ENCODE measurements around the gene POGK. TPM values are rescaled to one million over a fixed set of nuclear protein-coding genes. Genes with fewer than 3 reads are reported as not detected.
"Not testable (repeated sequence)": the region's sequence is repeated elsewhere in the genome, so short reads cannot be mapped to it uniquely, and the experiment has no call there.

Gene POGK
- 10.1 TPM for total RNA-seq

GRCh38 chr1:166838766-166839599 lies at the start of gene POGK:
POGK (plus strand) TSS chr1:166839475; CDS start chr1:166840957, 1,482 bp downstream.
- DNase-seq (ENCODE audit: low spot score) (peak; percentile 94), ATAC-seq (peak; percentile 96)

DNA sequence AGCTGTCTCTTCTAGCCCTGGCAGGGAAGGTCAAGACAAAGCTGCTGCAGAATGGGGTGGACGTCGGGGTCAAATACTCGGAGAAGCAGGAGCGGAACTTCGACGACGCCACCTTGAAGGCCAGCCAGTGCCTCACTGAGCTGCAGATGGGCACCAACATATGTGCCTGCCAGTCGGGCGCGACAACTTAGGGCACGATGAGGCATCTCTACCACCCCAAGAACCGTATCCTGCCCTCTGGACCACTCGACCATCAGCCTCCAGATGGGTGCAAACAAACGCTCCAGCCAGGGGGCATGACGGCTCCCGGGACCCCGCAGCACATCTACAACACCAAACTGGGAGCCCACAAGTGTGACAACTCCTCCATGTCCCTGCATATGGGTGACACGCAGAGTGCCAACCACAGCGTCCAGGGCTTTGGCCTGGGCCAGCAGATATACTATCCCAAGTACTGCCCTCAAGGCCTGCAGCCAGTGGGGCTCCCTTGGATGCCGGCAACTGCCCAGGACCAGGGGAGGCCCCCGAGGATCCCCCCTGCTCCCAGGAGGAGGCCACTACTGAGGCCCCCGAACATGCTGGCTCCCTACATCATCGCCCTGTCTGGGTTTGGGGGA lies 42.5 kb upstream of the POGK start:
- no peak for ATAC-seq
- no peak for DNase-seq (ENCODE audit: low spot score)

GRCh38 chr1:166808952-166809351 lies 30.3 kb upstream of the POGK start:
- DNase-seq (ENCODE audit: low spot score) (no peak), ATAC-seq (no peak)

- ATAC-seq (no peak), DNase-seq (ENCODE audit: low spot score) (no peak)
These were observed 27.6 kb upstream of the POGK start for GRCh38 chr1:166811691-166812090.

DNA sequence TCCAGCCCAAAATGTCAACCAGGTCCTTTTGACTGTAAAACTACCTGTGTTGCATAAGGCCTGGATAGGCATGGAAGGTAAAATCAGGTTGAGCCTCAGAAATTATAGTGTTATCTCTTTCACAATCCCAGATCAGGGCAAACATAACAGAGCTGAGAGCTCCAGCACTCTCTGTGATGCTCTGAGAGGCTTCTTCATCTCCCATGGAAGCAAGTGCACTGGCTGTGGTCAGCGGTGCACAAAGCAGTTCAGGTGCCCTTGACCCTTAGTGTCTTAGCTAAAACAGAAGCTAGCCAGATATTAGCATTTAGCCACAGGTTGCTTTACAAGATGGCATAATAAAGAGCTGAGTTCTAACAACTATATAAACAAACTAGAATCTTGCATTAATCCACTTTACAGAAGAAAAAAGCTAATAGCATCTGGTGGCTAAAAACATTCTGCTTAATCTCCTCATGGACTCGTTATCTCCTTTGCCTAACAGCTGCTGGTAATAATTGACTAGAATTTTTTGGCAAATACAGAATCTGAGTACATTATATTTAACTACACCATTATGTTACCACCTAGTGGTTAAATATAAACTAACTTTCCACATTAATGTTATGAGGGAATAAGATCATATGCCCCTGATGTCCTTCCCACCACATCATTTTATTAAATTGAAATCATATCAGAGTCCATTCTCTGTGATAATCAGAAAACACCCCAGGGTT lies 25.6 kb upstream of the POGK start:
- ATAC-seq, result peak; percentile 88
- DNase-seq (ENCODE audit: low spot score), result no peak

- DNase-seq (ENCODE audit: low spot score), result no peak
- ATAC-seq, result no peak
These were observed 24.7 kb upstream of the POGK start for GRCh38 chr1:166814611-166815010.

- DNase-seq (ENCODE audit: low spot score) (no peak), ATAC-seq (no peak)
These were observed 19.3 kb upstream of the POGK start for GRCh38 chr1:166819974-166820373.

- DNase-seq (ENCODE audit: low spot score), result no peak
- no peak for ATAC-seq
These were observed 16.9 kb upstream of the POGK start for GRCh38 chr1:166822385-166822784.

GRCh38 chr1:166827426-166827825 lies 11.8 kb upstream of the POGK start:
- ATAC-seq (no peak), DNase-seq (ENCODE audit: low spot score) (no peak)

DNA sequence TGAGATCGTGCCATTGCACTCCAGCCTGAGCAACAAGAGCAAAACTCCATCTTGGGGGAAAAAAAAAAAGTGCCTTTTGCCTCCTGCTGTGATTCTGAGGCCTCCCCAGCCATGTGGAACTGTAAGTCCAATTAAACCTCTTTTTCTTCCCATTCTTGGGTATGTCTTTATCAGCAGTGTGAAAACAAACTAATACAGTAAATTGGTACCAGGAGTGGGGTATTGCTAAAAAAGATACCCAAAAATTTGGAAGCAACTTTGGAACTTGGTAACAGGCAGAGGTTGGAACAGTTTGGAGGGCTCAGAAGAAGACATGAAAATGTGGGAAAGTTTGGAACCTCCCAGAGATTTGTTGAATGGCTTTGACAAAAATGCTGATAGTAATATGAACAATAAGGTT lies 9.5 kb upstream of the POGK start:
- DNase-seq (ENCODE audit: low spot score); ATAC-seq: not testable (repeated sequence)

DNA sequence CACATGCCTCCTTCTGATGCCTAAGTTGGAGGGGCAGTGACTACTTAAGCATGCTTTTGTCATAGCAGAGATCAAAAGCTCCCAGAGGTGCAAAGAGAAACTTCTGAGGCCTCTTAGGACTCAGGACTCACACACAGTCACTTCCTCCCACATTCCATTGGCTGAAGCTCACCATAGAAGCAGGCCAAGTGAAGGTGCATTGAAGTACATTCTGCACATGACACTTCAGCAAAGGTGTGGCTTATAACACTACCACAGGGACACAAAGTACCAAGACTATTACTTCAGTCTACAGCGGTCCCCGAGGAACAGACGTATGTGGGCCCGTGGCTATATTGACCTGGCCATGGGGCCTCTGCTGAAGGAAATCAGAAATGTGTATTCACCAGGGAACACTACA lies 2.5 kb upstream of the POGK start:
- ATAC-seq (no peak), DNase-seq (ENCODE audit: low spot score) (no peak)

DNA sequence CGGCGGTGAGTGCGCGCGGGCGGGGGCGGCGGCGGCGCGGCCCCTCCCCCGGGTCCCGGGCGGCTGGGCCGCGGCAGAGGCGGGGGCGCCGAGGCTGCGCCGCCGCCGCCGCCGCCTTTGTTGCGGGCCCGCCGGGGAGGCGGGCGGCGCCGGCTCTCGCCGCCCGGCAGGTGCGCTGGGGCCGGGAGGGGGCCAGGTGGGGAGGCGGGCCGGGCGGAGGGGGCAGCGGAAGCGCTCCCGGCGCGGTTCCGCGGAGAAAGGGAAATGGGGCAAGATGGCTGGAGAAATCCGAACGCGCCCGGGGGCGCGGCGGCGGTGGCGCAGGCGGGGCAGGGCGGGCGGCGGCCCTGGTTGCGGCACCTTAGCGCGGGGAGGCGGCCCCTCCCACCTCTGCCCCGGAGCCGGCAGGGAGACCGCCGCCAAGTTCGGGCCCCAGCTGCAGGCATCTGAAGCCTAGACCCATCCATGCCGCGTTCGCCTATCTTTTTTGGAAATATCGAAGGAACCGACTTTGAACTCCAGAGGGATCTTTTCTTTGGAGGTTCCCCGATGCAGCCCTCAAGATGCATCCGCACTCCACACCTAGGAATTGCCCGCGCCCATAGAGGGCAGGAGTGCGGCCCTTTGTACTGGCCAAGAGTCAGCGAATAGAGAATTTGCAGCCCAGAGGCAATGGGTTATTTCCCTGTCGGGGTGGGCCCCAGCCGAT lies 479 bp downstream of the POGK start:
- peak; percentile 68 for DNase-seq (ENCODE audit: low spot score)
- ATAC-seq, result peak; percentile 44

DNA sequence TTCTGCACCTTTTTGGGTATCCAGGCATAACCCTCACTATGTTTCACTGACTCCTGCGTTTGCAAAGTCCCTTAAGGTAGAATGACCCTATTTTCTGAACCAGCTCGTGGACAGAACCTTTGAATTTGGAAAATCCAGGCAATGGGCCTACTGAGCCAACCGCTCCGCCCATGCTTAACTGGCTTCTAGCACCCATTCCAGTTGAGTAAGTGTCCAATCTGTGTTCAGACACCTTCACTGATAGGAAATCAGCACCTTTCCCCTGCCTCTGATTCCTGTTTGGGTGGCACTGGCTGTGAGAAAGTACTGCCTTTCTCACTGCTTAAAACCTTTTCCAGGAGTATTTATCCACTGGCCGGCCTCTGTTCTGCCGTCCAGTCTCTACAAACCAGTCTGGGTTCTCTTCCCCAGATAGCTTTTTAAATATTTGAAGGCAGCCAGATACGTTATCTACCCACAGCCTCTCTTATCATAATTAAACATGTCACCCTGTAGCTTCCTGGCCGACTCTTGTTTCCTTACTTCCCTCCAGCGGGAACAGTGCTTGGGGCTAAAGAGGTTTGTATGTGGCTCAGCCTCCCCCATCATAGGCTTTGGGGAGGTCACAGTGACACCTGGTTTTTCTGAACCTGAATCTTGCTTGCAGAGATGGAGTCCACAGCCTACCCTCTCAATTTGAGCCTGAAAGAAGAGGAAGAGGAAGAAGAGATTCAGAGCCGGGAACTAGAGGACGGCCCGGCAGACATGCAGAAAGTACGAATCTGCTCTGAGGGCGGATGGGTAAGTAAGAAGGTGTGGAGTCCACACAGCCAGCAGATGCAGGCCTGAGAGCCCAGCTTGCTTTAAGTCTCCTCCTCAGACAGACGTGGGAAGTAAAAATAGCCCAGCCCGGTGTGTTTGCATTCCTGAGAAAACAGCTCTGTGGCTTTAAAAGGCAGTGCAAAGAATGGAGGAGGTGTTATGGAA lies 1.3 kb downstream of the POGK start:
- no peak for DNase-seq (ENCODE audit: low spot score)
- ATAC-seq, result no peak

GRCh38 chr1:166843322-166843721 lies 4.0 kb downstream of the POGK start:
- no peak for DNase-seq (ENCODE audit: low spot score)
- ATAC-seq, result no peak

GRCh38 chr1:166843769-166844596 lies 4.7 kb downstream of the POGK start:
- no peak for ATAC-seq
- no peak for DNase-seq (ENCODE audit: low spot score)

- ATAC-seq, result no peak
These were observed 5.5 kb downstream of the POGK start for GRCh38 chr1:166844791-166845190.

GRCh38 chr1:166848193-166848592 lies 8.9 kb downstream of the POGK start:
- ATAC-seq (no peak), DNase-seq (ENCODE audit: low spot score) (no peak)

More at GRCh38 chr1:166844791-166845190, 5.5 kb downstream of the POGK start:
- DNase-seq (ENCODE audit: low spot score), result no peak

GRCh38 chr1:166849135-166849534 lies 9.9 kb downstream of the POGK start:
- ATAC-seq, result no peak

DNA sequence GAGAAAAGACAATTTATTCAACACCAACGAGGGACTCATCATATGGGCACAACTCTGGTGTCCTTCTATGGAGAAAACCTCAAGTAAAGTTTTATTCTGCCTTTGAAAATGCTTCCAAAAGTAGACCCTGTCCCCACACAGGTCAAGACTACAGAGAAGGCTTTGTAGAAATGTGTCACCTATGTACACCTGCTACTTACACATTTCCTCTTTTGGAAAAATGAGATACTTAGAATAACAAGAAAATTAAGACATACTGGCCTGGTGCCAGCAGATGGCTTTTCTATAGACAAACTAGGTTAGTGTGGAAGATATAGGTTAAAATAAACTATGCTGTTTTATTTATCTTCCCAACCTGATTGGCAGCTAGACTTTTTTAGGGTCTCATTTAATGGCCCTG lies 13.6 kb downstream of the POGK start:
- DNase-seq (ENCODE audit: low spot score) (no peak), ATAC-seq (no peak)

More at GRCh38 chr1:166849135-166849534, 9.9 kb downstream of the POGK start:
- DNase-seq (ENCODE audit: low spot score), result no peak
